Prostate gland (tissue), 2 donors: ENCODE measurements around the gene OR5K4.

Experiments
- CTCF ChIP-seq, 4 experiments: fragments of 200-600 bp in 2 of 4; fragments of 450-650 bp in 2 of 4; sonication (generic) in 2 of 4; IDR thresholded peaks; 1 replicate in 3 of 4; 2 replicates in 1 of 4; pipeline ENCODE4 v1.5.1; 2016 to 2019; ENCODE audit warnings: antibody characterized with exemption in 4 of 4, mild to moderate bottlenecking in 2 of 4, moderate library complexity in 2 of 4
- POLR2A ChIP-seq: fragments of 450-650 bp; IDR thresholded peaks from one replicate; pipeline ENCODE4 v1.6.1; 2016; ENCODE audit warnings: antibody characterized with exemption, mild to moderate bottlenecking

DNA sequence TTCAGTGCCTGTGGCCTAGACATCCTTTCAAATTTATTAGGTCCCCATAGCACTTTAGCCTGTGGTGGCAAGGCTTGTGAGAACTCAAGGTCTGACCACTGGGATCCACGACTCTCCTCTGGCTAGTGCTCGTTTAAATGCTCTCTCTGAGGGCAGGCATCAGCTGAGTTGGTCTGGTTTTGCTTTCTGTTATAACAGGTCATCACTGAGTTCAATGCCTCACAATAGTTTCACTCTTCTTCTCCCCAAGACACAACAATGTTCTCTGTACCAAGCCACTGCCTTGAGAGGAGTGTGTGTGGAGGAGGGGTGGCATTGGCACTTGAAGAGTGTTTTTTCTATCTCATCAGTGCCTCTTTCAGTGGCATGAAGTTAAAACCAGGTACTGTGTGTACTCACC, 7.6 kb downstream of the OR5K4 start:
- TF ChIP-seq CTCF (IDR thresholded peaks at IDR 0.05) (no peak), POLR2A (no peak)
